AG09309 (cell line): ENCODE data around the gene LRRC8B.
"Not testable (repeated sequence)": the region's sequence is repeated elsewhere in the genome, so short reads cannot be mapped to it uniquely, and the experiment has no call there.

Experiments used
- DNase-seq: peaks from one replicate; pipeline ENCODE4 v3.0.0-alpha.2; 2010; ENCODE audit warnings: low read depth
- H3K4me3 ChIP-seq: 2 replicates; pipeline ENCODE4 v1.5.1; 2011; ENCODE audit warnings: mild to moderate bottlenecking, low read depth, low read length, moderate library complexity; ENCODE audit not compliant: control insufficient read depth
- CTCF ChIP-seq: IDR thresholded peaks from 2 replicates; pipeline ENCODE4 v1.5.1; 2011; ENCODE audit warnings: mild to moderate bottlenecking, low read depth, low read length, inconsistent platforms; ENCODE audit not compliant: insufficient read depth, control insufficient read depth; ENCODE audit errors: missing control alignments

Gene LRRC8B

GRCh38 chr1:89587729-89588161 lies 63.1 kb downstream of the LRRC8B start:
- DNase-seq: no peak
- no peak for TF ChIP-seq CTCF
- H3K4me3 ChIP-seq: no peak overlapping the region

GRCh38 chr1:89588480-89588879 lies 63.9 kb downstream of the LRRC8B start:
- no peak for DNase-seq
- TF ChIP-seq CTCF: no peak
- no peak overlapping the region for H3K4me3 ChIP-seq

- H3K4me3 ChIP-seq: no peak overlapping the region
- TF ChIP-seq CTCF: no peak
- peak; percentile 10 for DNase-seq
These were observed 64.9 kb downstream of the LRRC8B start for GRCh38 chr1:89589515-89589914.

- H3K4me3 ChIP-seq: no peak overlapping the region
- no peak for DNase-seq
- TF ChIP-seq CTCF: no peak
These were observed 65.9 kb downstream of the LRRC8B start for GRCh38 chr1:89590341-89591080.

- not testable (repeated sequence) for DNase-seq, H3K4me3 ChIP-seq
These were observed 68.3 kb downstream of the LRRC8B start for GRCh38 chr1:89592861-89593302.

- DNase-seq: no peak
- no peak for TF ChIP-seq CTCF
- no peak overlapping the region for H3K4me3 ChIP-seq
These were observed 69.6 kb downstream of the LRRC8B start for GRCh38 chr1:89594096-89594740.

- no peak for DNase-seq
- no peak for TF ChIP-seq CTCF
- no peak overlapping the region for H3K4me3 ChIP-seq
These were observed 72.1 kb downstream of the LRRC8B start for GRCh38 chr1:89596698-89597097.
